Right atrium auricular region (tissue), 2 donors: ENCODE data around the gene NSD1. TPM values are rescaled to one million over a fixed set of nuclear protein-coding genes. Genes with fewer than 3 reads are reported as not detected.

Source experiments
- total RNA-seq, 2 donors: library from RNA; depleted of rRNA; stranded (reverse); fragments of >200 nt; gene quantifications; one replicate each; pipeline ENCODE4 v1.1.0, GENCODE V29; 2016

Gene NSD1
- total RNA-seq, 2 donors from 2014 or later = 25.4 to 26.7 TPM

Other genes with a start within 250 kb of the NSD1 start
- gene HK3, start 234.4 kb upstream of the NSD1 start, total RNA-seq = 1 to 10 TPM in 1 of 2 donors, under 1 TPM in 1; 0.85 to 4.4 TPM
- gene UIMC1, start 127.0 kb upstream of the NSD1 start, total RNA-seq = 10 to 100 TPM; 18.9 to 27.4 TPM
- 1 to 10 TPM; 8.5 TPM for gene ZNF346, start 111.1 kb upstream of the NSD1 start, total RNA-seq
- 1 to 10 TPM in 1 of 2 donors, under 1 TPM in 1; 0.48 to 1.5 TPM for gene FGFR4, start 46.9 kb upstream of the NSD1 start, total RNA-seq
- gene RAB24, start 169.9 kb downstream of the NSD1 start, total RNA-seq = 10 to 100 TPM; 14.8 to 14.9 TPM
- gene PRELID1, start 170.0 kb downstream of the NSD1 start, total RNA-seq = 10 to 100 TPM; 26.7 to 44.3 TPM
- 1 to 10 TPM; 1.6 to 1.8 TPM for gene MXD3, start 178.1 kb downstream of the NSD1 start, total RNA-seq
- 100 to 1,000 TPM; 128 to 134 TPM for gene LMAN2, start 217.9 kb downstream of the NSD1 start, total RNA-seq
- 1 to 10 TPM; 3.1 to 6.8 TPM for gene RGS14, start 224.2 kb downstream of the NSD1 start, total RNA-seq